Neural crest cell (in vitro differentiated cells): ENCODE results near the gene PLEKHG3. TPM values are rescaled to one million over a fixed set of nuclear protein-coding genes. Genes with fewer than 3 reads are reported as not detected.

Experiments used
- DNase-seq: peaks from one replicate; pipeline ENCODE4 v3.0.0; 2021; ENCODE audit warnings: low read depth, mixed read lengths, low spot score
- H3K27ac Mint-ChIP-seq: one replicate; pipeline ENCODE4 v1.8.0; 2021; ENCODE audit warnings: mild to moderate bottlenecking, mixed read lengths; ENCODE audit not compliant: unreplicated experiment
- H3K27me3 Mint-ChIP-seq: 2 replicates; pipeline ENCODE4 v1.8.0; 2021; ENCODE audit warnings: low read depth, mild to moderate bottlenecking, mixed read lengths
- H3K36me3 Mint-ChIP-seq: 2 replicates; pipeline ENCODE4 v1.8.0; 2021; ENCODE audit warnings: low read depth, mild to moderate bottlenecking, mixed read lengths
- H3K4me1 Mint-ChIP-seq: 2 replicates; pipeline ENCODE4 v1.8.0; 2021; ENCODE audit warnings: mixed read lengths
- H3K4me3 Mint-ChIP-seq: one replicate; pipeline ENCODE4 v1.8.0; 2021; ENCODE audit warnings: mild to moderate bottlenecking, mixed read lengths
- H3K9me3 Mint-ChIP-seq: 2 replicates; pipeline ENCODE4 v1.8.0; 2021; ENCODE audit warnings: mixed read lengths
- CTCF ChIP-seq: fragments of 200-600 bp; sonication (generic); conservative IDR thresholded peaks from 2 replicates; pipeline ENCODE4 v1.5.0; 2021; ENCODE audit warnings: antibody characterized with exemption, mild to moderate bottlenecking
- total RNA-seq: library from RNA; stranded (reverse); gene quantifications from 2 replicates; pipeline ENCODE4 v1.2.1, GENCODE V29; 2021

PLEKHG3 gene
- total RNA-seq, 1 donor from 2014 or later: 43.4 TPM

DNA sequence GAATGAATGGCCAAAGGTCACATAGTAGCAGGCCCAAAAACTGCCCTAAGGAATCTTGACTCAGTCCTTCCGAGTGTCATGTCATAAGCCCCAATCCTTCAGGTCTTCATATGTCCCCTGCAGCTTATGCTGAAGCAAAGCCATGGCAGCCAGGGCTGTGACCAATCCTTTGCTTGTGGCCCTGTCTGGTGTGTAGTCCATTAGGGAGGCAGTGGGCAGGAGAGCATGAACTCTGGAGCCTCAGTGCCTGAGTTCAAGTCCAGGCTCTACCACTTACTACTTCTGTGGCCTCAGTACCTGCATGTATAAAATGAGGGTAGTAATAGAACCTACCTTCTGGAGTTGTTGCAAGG, 20.3 kb downstream of the PLEKHG3 start:
- TF ChIP-seq CTCF: no peak
- H3K4me1 Mint-ChIP-seq: peaks cover 52% of the 10 kb centered on the region
- H3K4me3 Mint-ChIP-seq: no peak overlapping the region
- peaks cover 12% of the 10 kb centered on the region for H3K36me3 Mint-ChIP-seq
- H3K27ac Mint-ChIP-seq: no peak overlapping the region
- H3K9me3 Mint-ChIP-seq: no peaks in the 10 kb centered on the region
- peaks cover 98% of the 10 kb centered on the region for H3K27me3 Mint-ChIP-seq
- no peak for DNase-seq

GRCh38 chr14:64725261-64725815, 21.1 kb downstream of the PLEKHG3 start:
- Mint-ChIP-seq H3K9me3 (no peaks in the 10 kb centered on the region), H3K4me3 (peak overlapping the region; percentile 35), H3K27ac (no peak overlapping the region), H3K27me3 (peaks cover 98% of the 10 kb centered on the region), H3K4me1 (peaks cover 51% of the 10 kb centered on the region), H3K36me3 (peaks cover 13% of the 10 kb centered on the region)
- DNase-seq: no peak
- TF ChIP-seq CTCF: no peak

GRCh38 chr14:64725879-64726584, 21.8 kb downstream of the PLEKHG3 start:
- H3K27me3 Mint-ChIP-seq: peaks cover 94% of the 10 kb centered on the region
- H3K27ac Mint-ChIP-seq: no peak overlapping the region
- H3K9me3 Mint-ChIP-seq: no peaks in the 10 kb centered on the region
- H3K36me3 Mint-ChIP-seq: peaks cover 12% of the 10 kb centered on the region
- TF ChIP-seq CTCF: no peak
- peaks cover 46% of the 10 kb centered on the region for H3K4me1 Mint-ChIP-seq
- no peak for DNase-seq
- no peak overlapping the region for H3K4me3 Mint-ChIP-seq

- H3K27me3 Mint-ChIP-seq: peaks cover 93% of the 10 kb centered on the region
- H3K27ac Mint-ChIP-seq: no peak overlapping the region
- H3K9me3 Mint-ChIP-seq: no peaks in the 10 kb centered on the region
- no peak overlapping the region for H3K4me3 Mint-ChIP-seq
- TF ChIP-seq CTCF: no peak
- DNase-seq: no peak
- peaks cover 41% of the 10 kb centered on the region for H3K4me1 Mint-ChIP-seq
- peaks cover 12% of the 10 kb centered on the region for H3K36me3 Mint-ChIP-seq
These were observed 22.3 kb downstream of the PLEKHG3 start for GRCh38 chr14:64726585-64726890.

- Mint-ChIP-seq H3K4me1 (peaks cover 36% of the 10 kb centered on the region), H3K36me3 (peaks cover 12% of the 10 kb centered on the region), H3K27me3 (peaks cover 90% of the 10 kb centered on the region), H3K27ac (no peak overlapping the region), H3K4me3 (no peak overlapping the region), H3K9me3 (no peaks in the 10 kb centered on the region)
- no peak for DNase-seq
- TF ChIP-seq CTCF: no peak
These were observed 23.4 kb downstream of the PLEKHG3 start for GRCh38 chr14:64727551-64728071.
